HCT116 (cell line): ENCODE measurements around the gene SPACDR. TPM values are rescaled to one million over a fixed set of nuclear protein-coding genes. Genes with fewer than 3 reads are reported as not detected.

Source experiments
- ATAC-seq: fragments of 200-7000 bp; cut with Tn5 transposase; 2 replicates; pipeline ENCODE4 v1.9.1; 2020; ENCODE audit warnings: mild to moderate bottlenecking, moderate library complexity
- BruUV-seq: library from RNA; stranded (reverse); fragments of 400-500 nt; replicated peaks from 2 replicates; lab custom pipeline; 2021; lab: Mats Ljungman, UMichigan
- CTCF ChIA-PET: fragments of 300-600 bp; sonication (Branson Sonifier 250); formaldehyde crosslinking; loops from one replicate; lab custom pipeline; 2021; ENCODE audit warnings: antibody characterized with exemption; lab: Charles Lee
- POLR2A ChIA-PET: fragments of 300-600, 350-600 bp; sonication (Branson Sonifier 250); formaldehyde crosslinking; loops from one replicate; lab custom pipeline; 2021; ENCODE audit warnings: antibody characterized with exemption; lab: Charles Lee
- RAD21 ChIA-PET, 2 experiments: fragments of 300-600 bp; sonication (Branson Sonifier 250); formaldehyde crosslinking; loops; one replicate each; lab custom pipeline; 2023; ENCODE audit warnings: low total read pairs in 2 of 2; ENCODE audit not compliant: uncharacterized antibody in 2 of 2, unreplicated experiment in 2 of 2, low non-redundant PET in 1 of 2; lab: Charles Lee
- DNase-seq: peaks from one replicate; pipeline ENCODE4 v3.0.0-alpha.2; 2010; ENCODE audit warnings: low read depth, low spot score
- H2AFZ ChIP-seq: fragments of 200-600 bp; shearing (Covaris generic), sonication (generic); 2 replicates; pipeline ENCODE4 v1.6.1; 2017; ENCODE audit warnings: low read depth, mixed run types, mixed read lengths, antibody characterized with exemption, low read length; ENCODE audit not compliant: poor library complexity, severe bottlenecking
- H3K27ac ChIP-seq: 2 replicates; pipeline ENCODE4 v1.5.1; 2012; ENCODE audit warnings: low read depth, low read length
- H3K27me3 ChIP-seq: fragments of 200-600 bp; sonication (generic); 2 replicates; pipeline ENCODE4 v1.6.1; 2016; ENCODE audit warnings: mixed run types, low read length, mixed read lengths; ENCODE audit not compliant: insufficient read depth
- H3K36me3 ChIP-seq, 2 experiments: fragments of 200-500 bp in 1 of 2; fragments of 200-600 bp in 1 of 2; sonication (Bioruptor generic) in 1 of 2; sonication (generic) in 1 of 2; 2 replicates each; pipeline versions ENCODE4 v1.5.1 to v1.6.1; 2014 to 2016; ENCODE audit warnings: low read length in 2 of 2, inconsistent platforms in 1 of 2, mixed read lengths in 1 of 2, mixed run types in 1 of 2; ENCODE audit not compliant: insufficient read depth in 2 of 2, control insufficient read depth in 1 of 2
- H3K4me1 ChIP-seq, 2 experiments: fragments of 200-600 bp in 1 of 2; sonication (generic) in 1 of 2; 2 replicates each; pipeline versions ENCODE4 v1.5.1 to v1.6.1; 2012 to 2017; ENCODE audit warnings: low read length in 2 of 2, inconsistent platforms in 1 of 2, mild to moderate bottlenecking in 1 of 2, mixed read lengths in 1 of 2, mixed run types in 1 of 2, moderate library complexity in 1 of 2; ENCODE audit not compliant: insufficient read depth in 2 of 2, control insufficient read depth in 1 of 2
- H3K4me2 ChIP-seq: fragments of 200-600 bp; sonication (generic); 2 replicates; pipeline ENCODE4 v1.6.1; 2017; ENCODE audit warnings: mixed run types, low read length, mixed read lengths
- H3K4me3 ChIP-seq, 2 experiments: fragments of 200-600 bp in 1 of 2; sonication (generic) in 1 of 2; replicated peaks in 1 of 2; 2 replicates each; pipeline ENCODE4 v1.5.1; 2011 to 2016; ENCODE audit warnings: low read length in 2 of 2, control low read depth in 1 of 2, low read depth in 1 of 2, mild to moderate bottlenecking in 1 of 2, mixed read lengths in 1 of 2, mixed run types in 1 of 2
- H3K79me2 ChIP-seq: fragments of 200-600 bp; sonication (generic); 2 replicates; pipeline ENCODE4 v1.6.1; 2017; ENCODE audit warnings: mild to moderate bottlenecking, mixed run types, low read length, moderate library complexity, mixed read lengths; ENCODE audit not compliant: insufficient read depth
- H3K9ac ChIP-seq: fragments of 200-600 bp; sonication (generic); 2 replicates; pipeline ENCODE4 v1.6.1; 2016; ENCODE audit warnings: low read length, mixed read lengths
- H3K9me2 ChIP-seq: fragments of 200-600 bp; sonication (generic), shearing (Covaris generic); 2 replicates; pipeline ENCODE4 v1.6.1; 2017; ENCODE audit warnings: mixed run types, mild to moderate bottlenecking, moderate library complexity; ENCODE audit not compliant: insufficient read depth
- H3K9me3 ChIP-seq, 2 experiments: fragments of 200-500 bp in 1 of 2; fragments of 200-600 bp in 1 of 2; sonication (Bioruptor generic) in 1 of 2; sonication (generic) in 1 of 2; 2 replicates each; pipeline ENCODE4 v1.6.1; 2014 to 2017; ENCODE audit warnings: low read length in 2 of 2, mixed read lengths in 2 of 2, inconsistent platforms in 1 of 2, low read depth in 1 of 2, mild to moderate bottlenecking in 1 of 2, mixed run types in 1 of 2, moderate library complexity in 1 of 2; ENCODE audit not compliant: control insufficient read depth in 1 of 2, insufficient read depth in 1 of 2
- H4K20me1 ChIP-seq: fragments of 200-600 bp; sonication (generic), shearing (Covaris generic); 2 replicates; pipeline ENCODE4 v1.6.1; 2017; ENCODE audit warnings: mixed run types, mild to moderate bottlenecking, moderate library complexity; ENCODE audit not compliant: insufficient read depth
- CBX3 ChIP-seq: IDR thresholded peaks from 2 replicates; pipeline ENCODE4 v1.6.1; 2012; ENCODE audit warnings: low read depth
- EGR1 ChIP-seq: IDR thresholded peaks from 2 replicates; pipeline ENCODE4 v1.6.1; 2012; ENCODE audit warnings: low read depth
- ELF1 ChIP-seq: IDR thresholded peaks from 2 replicates; pipeline ENCODE4 v1.6.1; 2012; ENCODE audit warnings: low read depth, borderline replicate concordance
- EZH2 ChIP-seq: fragments of 200-600 bp; sonication (generic); IDR thresholded peaks from 2 replicates; pipeline ENCODE4 v1.6.1; 2017; ENCODE audit warnings: antibody characterized with exemption, mixed run types
- EZH2phosphoT487 ChIP-seq: fragments of 200-600 bp; IDR thresholded peaks from 2 replicates; pipeline ENCODE4 v1.6.1; 2018; ENCODE audit warnings: antibody characterized with exemption, borderline replicate concordance
- FOSL1 ChIP-seq: IDR thresholded peaks from 2 replicates; pipeline ENCODE4 v1.6.1; 2012; ENCODE audit warnings: low read depth
- JUND ChIP-seq: IDR thresholded peaks from 2 replicates; pipeline ENCODE4 v1.6.1; 2012
- POLR2A ChIP-seq: IDR thresholded peaks from 2 replicates; pipeline ENCODE4 v1.7.0; 2011; ENCODE audit warnings: borderline replicate concordance; ENCODE audit not compliant: insufficient read depth, insufficient read length; ENCODE audit errors: extremely low read depth
- POLR2AphosphoS5 ChIP-seq: IDR thresholded peaks from 2 replicates; pipeline ENCODE4 v1.6.1; 2011; ENCODE audit warnings: mild to moderate bottlenecking, low read depth, low read length, moderate library complexity
- RAD21 ChIP-seq: IDR thresholded peaks from 2 replicates; pipeline ENCODE4 v1.6.1; 2012; ENCODE audit warnings: low read depth, mild to moderate bottlenecking
- SIN3A ChIP-seq: IDR thresholded peaks from 2 replicates; pipeline ENCODE4 v1.6.1; 2012; ENCODE audit warnings: low read depth
- SP1 ChIP-seq: IDR thresholded peaks from 2 replicates; pipeline ENCODE4 v1.6.1; 2012; ENCODE audit warnings: low read depth
- SRF ChIP-seq: IDR thresholded peaks from 2 replicates; pipeline ENCODE4 v1.6.1; 2012; ENCODE audit warnings: low read depth
- TCF7L2 ChIP-seq: IDR thresholded peaks from 2 replicates; pipeline ENCODE4 v1.7.0; 2011; ENCODE audit warnings: borderline replicate concordance, inconsistent platforms; ENCODE audit not compliant: insufficient read depth, insufficient read length; ENCODE audit errors: extremely low read depth
- YY1 ChIP-seq: IDR thresholded peaks from 2 replicates; pipeline ENCODE4 v1.6.1; 2011; ENCODE audit warnings: low read length, low read depth, moderate library complexity, mild to moderate bottlenecking; ENCODE audit not compliant: insufficient replicate concordance; ENCODE audit errors: extremely low read depth
- ZNF274 ChIP-seq: fragments of 200-500 bp; sonication (Bioruptor generic); IDR thresholded peaks from 2 replicates; pipeline ENCODE4 v1.6.1; 2014; ENCODE audit warnings: mild to moderate bottlenecking, low read depth, low read length, inconsistent platforms
- intact Hi-C: fragments of 100-400 bp; cut with micrococcal nuclease; formaldehyde crosslinking; loops from 2 replicates; pipeline ENCODE4 v1.10.0; 2022
- total RNA-seq: library from RNA; stranded (reverse); gene quantifications from one replicate; pipeline ENCODE4 v1.2.1, GENCODE V29; 2021; ENCODE audit not compliant: unreplicated experiment
- TF ChIP-seq, protein P1 (sequence below): IDR thresholded peaks from 2 replicates; pipeline ENCODE4 v1.6.1; 2012
- TF ChIP-seq, protein P2 (sequence below): IDR thresholded peaks from 2 replicates; pipeline ENCODE4 v1.6.1; 2011; ENCODE audit warnings: mild to moderate bottlenecking, low read length, moderate library complexity; ENCODE audit not compliant: insufficient replicate concordance; ENCODE audit errors: extremely low read depth
- TF ChIP-seq, protein P3 (sequence below): IDR thresholded peaks from 2 replicates; pipeline ENCODE4 v1.6.1; 2012
- TF ChIP-seq, protein P4 (sequence below), 3 experiments: fragments of 200-600 bp in 1 of 3; sonication (generic) in 1 of 3; IDR thresholded peaks in 2 of 3; conservative IDR thresholded peaks in 1 of 3; 2 replicates each; pipeline ENCODE4 v1.5.1; 2012 to 2017; ENCODE audit warnings: low read depth in 2 of 3, low read length in 2 of 3, antibody characterized with exemption in 1 of 3, borderline replicate concordance in 1 of 3, control low read depth in 1 of 3, mild to moderate bottlenecking in 1 of 3, mixed read lengths in 1 of 3, mixed run types in 1 of 3, moderate library complexity in 1 of 3; ENCODE audit not compliant: insufficient read depth in 1 of 3

The SPACDR gene
- total RNA-seq, 1 experiment from 2014 or later, result 1.7 TPM

DNA sequence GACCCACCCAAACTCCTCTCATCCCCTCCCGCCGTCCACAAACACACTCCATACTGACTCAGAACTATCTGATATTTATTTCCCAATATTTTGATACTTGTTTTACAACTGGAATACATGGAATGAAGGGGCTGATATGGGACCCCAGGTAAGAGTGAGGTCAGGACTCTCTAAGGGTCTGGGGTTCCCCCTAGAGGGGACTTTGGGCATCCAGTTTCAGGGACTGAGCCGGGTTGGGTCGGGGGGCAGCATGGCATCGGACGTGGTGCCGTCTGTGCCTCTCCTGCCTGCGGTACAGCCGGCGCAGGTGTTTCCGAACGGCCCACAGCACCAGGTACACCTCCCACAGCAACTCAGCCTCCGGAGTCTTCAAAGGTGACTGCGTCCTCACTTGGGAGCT, 7.5 kb downstream of the SPACDR start:
- H2AFZ ChIP-seq, result no peak overlapping the region
- POLR2A ChIA-PET, result no interaction called here
- H3K4me3 ChIP-seq, result no peak overlapping the region
- no peaks in the 10 kb centered on the region for H3K36me3 ChIP-seq
- no peak for TF ChIP-seq TCF7L2
- no peak for TF ChIP-seq ELF1
- TF ChIP-seq POLR2A, result no peak
- TF ChIP-seq CBX3, result no peak
- TF ChIP-seq, protein P1, sequence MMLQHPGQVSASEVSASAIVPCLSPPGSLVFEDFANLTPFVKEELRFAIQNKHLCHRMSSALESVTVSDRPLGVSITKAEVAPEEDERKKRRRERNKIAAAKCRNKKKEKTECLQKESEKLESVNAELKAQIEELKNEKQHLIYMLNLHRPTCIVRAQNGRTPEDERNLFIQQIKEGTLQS, result no peak
- no peak for TF ChIP-seq ZNF274
- no peak for TF ChIP-seq EGR1
- TF ChIP-seq SIN3A, result no peak
- no peak for TF ChIP-seq SP1
- no peak for TF ChIP-seq RAD21
- no peak for TF ChIP-seq YY1
- no peak for TF ChIP-seq POLR2AphosphoS5
- TF ChIP-seq, protein P2, sequence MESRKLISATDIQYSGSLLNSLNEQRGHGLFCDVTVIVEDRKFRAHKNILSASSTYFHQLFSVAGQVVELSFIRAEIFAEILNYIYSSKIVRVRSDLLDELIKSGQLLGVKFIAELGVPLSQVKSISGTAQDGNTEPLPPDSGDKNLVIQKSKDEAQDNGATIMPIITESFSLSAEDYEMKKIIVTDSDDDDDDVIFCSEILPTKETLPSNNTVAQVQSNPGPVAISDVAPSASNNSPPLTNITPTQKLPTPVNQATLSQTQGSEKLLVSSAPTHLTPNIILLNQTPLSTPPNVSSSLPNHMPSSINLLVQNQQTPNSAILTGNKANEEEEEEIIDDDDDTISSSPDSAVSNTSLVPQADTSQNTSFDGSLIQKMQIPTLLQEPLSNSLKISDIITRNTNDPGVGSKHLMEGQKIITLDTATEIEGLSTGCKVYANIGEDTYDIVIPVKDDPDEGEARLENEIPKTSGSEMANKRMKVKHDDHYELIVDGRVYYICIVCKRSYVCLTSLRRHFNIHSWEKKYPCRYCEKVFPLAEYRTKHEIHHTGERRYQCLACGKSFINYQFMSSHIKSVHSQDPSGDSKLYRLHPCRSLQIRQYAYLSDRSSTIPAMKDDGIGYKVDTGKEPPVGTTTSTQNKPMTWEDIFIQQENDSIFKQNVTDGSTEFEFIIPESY, result no peak
- TF ChIP-seq, protein P3, sequence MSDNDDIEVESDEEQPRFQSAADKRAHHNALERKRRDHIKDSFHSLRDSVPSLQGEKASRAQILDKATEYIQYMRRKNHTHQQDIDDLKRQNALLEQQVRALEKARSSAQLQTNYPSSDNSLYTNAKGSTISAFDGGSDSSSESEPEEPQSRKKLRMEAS, result no peak
- TF ChIP-seq FOSL1, result no peak
- no peak for TF ChIP-seq EZH2
- TF ChIP-seq, protein P4, sequence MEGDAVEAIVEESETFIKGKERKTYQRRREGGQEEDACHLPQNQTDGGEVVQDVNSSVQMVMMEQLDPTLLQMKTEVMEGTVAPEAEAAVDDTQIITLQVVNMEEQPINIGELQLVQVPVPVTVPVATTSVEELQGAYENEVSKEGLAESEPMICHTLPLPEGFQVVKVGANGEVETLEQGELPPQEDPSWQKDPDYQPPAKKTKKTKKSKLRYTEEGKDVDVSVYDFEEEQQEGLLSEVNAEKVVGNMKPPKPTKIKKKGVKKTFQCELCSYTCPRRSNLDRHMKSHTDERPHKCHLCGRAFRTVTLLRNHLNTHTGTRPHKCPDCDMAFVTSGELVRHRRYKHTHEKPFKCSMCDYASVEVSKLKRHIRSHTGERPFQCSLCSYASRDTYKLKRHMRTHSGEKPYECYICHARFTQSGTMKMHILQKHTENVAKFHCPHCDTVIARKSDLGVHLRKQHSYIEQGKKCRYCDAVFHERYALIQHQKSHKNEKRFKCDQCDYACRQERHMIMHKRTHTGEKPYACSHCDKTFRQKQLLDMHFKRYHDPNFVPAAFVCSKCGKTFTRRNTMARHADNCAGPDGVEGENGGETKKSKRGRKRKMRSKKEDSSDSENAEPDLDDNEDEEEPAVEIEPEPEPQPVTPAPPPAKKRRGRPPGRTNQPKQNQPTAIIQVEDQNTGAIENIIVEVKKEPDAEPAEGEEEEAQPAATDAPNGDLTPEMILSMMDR (IDR thresholded peaks at IDR 0.05 in 2 of 3, conservative IDR thresholded peaks at IDR 0.05 in 1 of 3; ENCODE audit: borderline replicate concordance in 1 of 3, insufficient read depth in 1 of 3, low read depth in 2 of 3, low read length in 2 of 3), result no peak
- TF ChIP-seq SRF, result no peak
- no peak for TF ChIP-seq JUND
- no peak for TF ChIP-seq EZH2phosphoT487
- TF ChIP-seq, all 23 proteins: peak for 0
- Histone ChIP-seq H3K27me3 (no peaks in the 10 kb centered on the region), H3K4me2 (no peak overlapping the region), H4K20me1 (no peaks in the 10 kb centered on the region), H3K9me2 (no peaks in the 10 kb centered on the region), H3K79me2 (no peaks in the 10 kb centered on the region), H3K9ac (no peak overlapping the region), H3K9me3 (no peaks in the 10 kb centered on the region), H3K4me1 (peaks cover 4 to 11% of the 10 kb centered on the region in 2 experiments; a peak in 3 of 4 replicates), H3K27ac (no peak overlapping the region)
- intact Hi-C loops, result no loop called here
- ChIA-PET CTCF (no interaction called here), RAD21 (no interaction called here)
- BruUV-seq, result no TSS peak
- ATAC-seq (no peak), DNase-seq (no peak)
